Ascending aorta (tissue), 2 donors: ENCODE results near the gene CLDN5. TPM values are rescaled to one million over a fixed set of nuclear protein-coding genes. Genes with fewer than 3 reads are reported as not detected.

Experiments
- DNase-seq, 2 donors: peaks; one replicate each; pipeline ENCODE4 v3.0.0-alpha.2; 2019; ENCODE audit warnings: low spot score in 2 of 2
- H3K27ac ChIP-seq, 2 donors: fragments of 200-600 bp; sonication (generic); one replicate each; pipeline ENCODE4 v1.5.1; 2016 to 2017; ENCODE audit warnings: mild to moderate bottlenecking in 1 of 2
- H3K27me3 ChIP-seq: fragments of 200-600 bp; sonication (generic); one replicate; pipeline ENCODE4 v1.5.1; 2017
- H3K36me3 ChIP-seq, 2 donors: fragments of 200-600 bp; sonication (generic); one replicate each; pipeline ENCODE4 v1.5.1; 2016
- H3K4me1 ChIP-seq, 2 donors: fragments of 200-600 bp; sonication (generic); one replicate each; pipeline ENCODE4 v1.5.1; 2016 to 2017; ENCODE audit warnings: mild to moderate bottlenecking in 1 of 2
- H3K4me3 ChIP-seq, 2 donors: fragments of 200-600 bp; sonication (generic); one replicate each; pipeline ENCODE4 v1.5.1; 2016 to 2017; ENCODE audit warnings: mild to moderate bottlenecking in 1 of 2
- H3K9me3 ChIP-seq, 2 donors: fragments of 200-600 bp; sonication (generic); one replicate each; pipeline ENCODE4 v1.5.1; 2016
- intact Hi-C: fragments of 100-400 bp; cut with DNase I; formaldehyde crosslinking; loops from one replicate; pipeline ENCODE4 v1.15.1; 2023
- total RNA-seq: library from RNA; depleted of rRNA; stranded (reverse); fragments of >200 nt; gene quantifications from one replicate; pipeline ENCODE4 v1.1.0, GENCODE V29; 2016
- TF ChIP-seq, protein P1 (sequence below), 3 experiments: fragments of 200-600 bp in 2 of 3; fragments of 450-650 bp in 1 of 3; sonication (generic) in 2 of 3; IDR thresholded peaks; one replicate each; pipeline ENCODE4 v1.5.1; 2016 to 2019; ENCODE audit warnings: antibody characterized with exemption in 3 of 3, mild to moderate bottlenecking in 1 of 3, moderate library complexity in 1 of 3

The CLDN5 gene
- total RNA-seq, 1 donor from 2014 or later = 482 TPM

DNA sequence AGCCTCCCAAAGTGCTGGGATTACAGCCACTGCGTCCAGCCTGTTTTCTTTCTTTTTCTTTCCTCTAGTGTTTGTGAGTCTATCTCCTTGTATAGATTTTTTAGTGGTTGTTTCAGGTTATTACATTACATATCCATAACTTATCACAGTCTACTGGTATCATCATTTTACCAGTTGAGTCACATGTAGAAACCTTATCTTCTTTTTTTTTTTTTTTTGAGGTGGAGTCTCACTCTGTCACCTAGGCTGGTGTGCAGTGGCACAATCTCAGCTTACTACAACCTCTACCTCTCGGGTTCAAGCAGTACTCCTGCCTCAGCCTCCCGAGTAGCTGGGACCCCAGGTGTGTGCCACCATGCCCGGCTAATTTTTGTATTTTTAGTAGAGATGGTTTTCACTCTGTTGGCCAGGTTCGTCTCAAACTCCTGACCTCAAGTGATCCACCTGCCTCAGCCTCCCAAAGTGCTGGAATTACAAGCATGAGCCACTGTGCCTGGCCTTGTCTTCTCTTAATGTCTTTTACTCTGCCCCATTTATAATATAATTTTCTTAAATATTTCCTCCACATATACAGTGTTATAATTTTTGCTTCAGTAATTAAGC is 33.5 kb downstream of the CLDN5 start:
- no peak for DNase-seq
- H3K27ac ChIP-seq = no peak overlapping the region
- no peaks in the 10 kb centered on the region for H3K36me3 ChIP-seq
- intact Hi-C loops = no loop called here
- TF ChIP-seq, protein P1, sequence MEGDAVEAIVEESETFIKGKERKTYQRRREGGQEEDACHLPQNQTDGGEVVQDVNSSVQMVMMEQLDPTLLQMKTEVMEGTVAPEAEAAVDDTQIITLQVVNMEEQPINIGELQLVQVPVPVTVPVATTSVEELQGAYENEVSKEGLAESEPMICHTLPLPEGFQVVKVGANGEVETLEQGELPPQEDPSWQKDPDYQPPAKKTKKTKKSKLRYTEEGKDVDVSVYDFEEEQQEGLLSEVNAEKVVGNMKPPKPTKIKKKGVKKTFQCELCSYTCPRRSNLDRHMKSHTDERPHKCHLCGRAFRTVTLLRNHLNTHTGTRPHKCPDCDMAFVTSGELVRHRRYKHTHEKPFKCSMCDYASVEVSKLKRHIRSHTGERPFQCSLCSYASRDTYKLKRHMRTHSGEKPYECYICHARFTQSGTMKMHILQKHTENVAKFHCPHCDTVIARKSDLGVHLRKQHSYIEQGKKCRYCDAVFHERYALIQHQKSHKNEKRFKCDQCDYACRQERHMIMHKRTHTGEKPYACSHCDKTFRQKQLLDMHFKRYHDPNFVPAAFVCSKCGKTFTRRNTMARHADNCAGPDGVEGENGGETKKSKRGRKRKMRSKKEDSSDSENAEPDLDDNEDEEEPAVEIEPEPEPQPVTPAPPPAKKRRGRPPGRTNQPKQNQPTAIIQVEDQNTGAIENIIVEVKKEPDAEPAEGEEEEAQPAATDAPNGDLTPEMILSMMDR (IDR thresholded peaks at IDR 0.05) = no peak
- H3K4me1 ChIP-seq = no peaks in the 10 kb centered on the region
- H3K9me3 ChIP-seq = no peaks in the 10 kb centered on the region
- H3K27me3 ChIP-seq = no peaks in the 10 kb centered on the region
- no peak overlapping the region for H3K4me3 ChIP-seq

DNA sequence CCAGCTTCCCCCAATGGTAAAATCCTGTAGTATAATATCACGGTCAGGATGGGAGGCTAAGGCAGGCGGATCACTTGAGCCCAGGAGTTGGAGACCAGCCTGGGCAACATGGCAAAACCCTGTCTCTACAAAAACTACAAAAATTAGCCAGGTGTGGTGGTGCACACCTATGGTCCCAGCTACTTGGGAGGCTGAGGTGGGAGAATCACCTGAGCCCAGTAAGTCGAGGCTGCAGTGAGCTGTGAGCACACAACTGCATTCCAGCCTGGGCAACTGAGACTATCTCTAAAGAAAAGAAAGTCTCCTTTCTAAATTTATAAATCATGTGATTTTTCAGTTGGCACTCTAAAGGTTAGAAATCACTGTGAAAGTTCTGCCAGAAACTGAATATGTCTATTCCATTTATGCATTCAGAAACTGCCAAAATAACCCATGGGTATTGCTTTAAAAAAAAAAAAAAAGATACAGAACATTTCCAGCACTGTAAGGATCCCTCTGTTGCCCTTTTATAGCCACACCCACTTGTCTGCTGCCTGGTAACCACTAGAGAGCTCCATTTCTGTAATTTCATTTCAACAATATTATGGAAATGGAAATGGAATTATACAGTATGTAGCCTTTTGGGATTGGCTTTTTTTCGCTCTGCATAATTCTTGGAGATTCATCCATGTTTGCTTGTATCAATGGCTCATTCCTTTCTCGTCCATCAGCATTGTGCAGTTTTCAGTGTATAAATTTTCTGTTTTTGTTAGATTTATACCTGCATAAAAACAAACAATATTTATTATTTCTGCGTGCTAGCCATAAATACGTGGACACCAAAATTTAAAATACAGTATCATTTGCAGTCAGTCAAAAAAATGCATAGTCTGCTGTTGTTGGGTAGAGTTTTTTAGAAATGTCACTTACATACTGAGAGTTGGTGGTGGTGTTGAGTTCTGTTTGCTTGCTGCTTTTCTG is 35.0 kb downstream of the CLDN5 start:
- H3K36me3 ChIP-seq = no peaks in the 10 kb centered on the region
- TF ChIP-seq, protein P1 (IDR thresholded peaks at IDR 0.05) = no peak
- no peak for DNase-seq
- no peak overlapping the region for H3K27ac ChIP-seq
- intact Hi-C loops = no loop called here
- H3K4me1 ChIP-seq = no peaks in the 10 kb centered on the region
- H3K4me3 ChIP-seq = no peak overlapping the region
- no peaks in the 10 kb centered on the region for H3K9me3 ChIP-seq
- no peaks in the 10 kb centered on the region for H3K27me3 ChIP-seq

DNA sequence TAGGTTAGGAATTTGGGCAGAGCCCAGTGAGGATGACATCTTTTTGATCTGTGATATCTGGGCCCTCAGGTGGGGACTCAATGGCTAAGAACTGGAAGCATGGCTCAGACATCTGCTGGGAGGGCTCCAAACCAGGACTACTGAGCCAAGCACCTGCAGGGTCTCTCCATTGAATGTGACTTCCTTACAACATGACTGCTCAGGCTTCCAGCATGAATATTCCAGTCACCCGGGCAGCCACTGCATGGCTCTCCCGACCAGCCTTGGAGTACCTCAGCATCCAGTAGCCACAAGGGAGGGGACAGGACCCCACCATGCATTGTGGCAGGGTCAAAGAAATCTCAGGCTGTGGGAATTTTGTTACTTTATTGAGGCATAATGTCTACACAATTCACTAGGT is 35.9 kb downstream of the CLDN5 start:
- TF ChIP-seq, protein P1 (IDR thresholded peaks at IDR 0.05) = no peak
- Histone ChIP-seq H3K27ac (no peak overlapping the region), H3K27me3 (no peaks in the 10 kb centered on the region), H3K36me3 (no peaks in the 10 kb centered on the region), H3K4me3 (no peak overlapping the region), H3K4me1 (no peaks in the 10 kb centered on the region), H3K9me3 (no peaks in the 10 kb centered on the region)
- DNase-seq = peak in 1 of 2 donors; percentile 61
- intact Hi-C loops = no loop called here

DNA sequence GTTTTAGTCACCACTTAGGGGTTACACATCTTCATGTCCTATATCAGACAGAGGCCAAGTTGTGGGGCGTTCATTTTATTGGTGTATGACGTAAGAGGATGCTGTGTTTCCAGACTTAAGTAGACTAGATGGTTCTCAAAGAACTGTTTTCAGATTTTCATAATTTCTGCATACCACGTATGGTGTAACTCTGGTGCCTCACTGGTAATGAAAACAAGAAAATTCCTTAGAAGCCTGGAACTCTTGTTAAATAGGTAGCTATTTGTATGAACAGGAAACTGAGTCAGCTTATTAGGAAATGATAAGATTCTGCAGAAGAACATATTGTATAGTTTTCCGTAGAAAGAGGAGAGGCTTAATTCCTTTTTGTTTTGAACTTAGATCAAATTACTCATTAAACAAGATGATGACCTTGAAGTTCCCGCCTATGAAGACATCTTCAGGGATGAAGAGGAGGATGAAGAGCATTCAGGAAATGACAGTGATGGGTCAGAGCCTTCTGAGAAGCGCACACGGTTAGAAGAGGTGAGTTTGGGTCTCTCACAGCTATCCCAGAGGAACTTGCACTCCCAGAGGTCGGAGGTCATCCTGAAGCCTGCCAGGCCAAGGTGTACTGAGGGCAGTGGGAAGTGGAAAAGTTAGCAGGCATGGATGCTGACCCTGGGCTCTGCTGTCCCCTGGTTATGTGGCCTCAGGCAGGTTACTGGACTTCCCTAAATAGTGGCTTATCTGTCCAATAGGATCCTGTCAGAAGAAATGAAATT is 40.5 kb downstream of the CLDN5 start:
- H3K27me3 ChIP-seq = no peaks in the 10 kb centered on the region
- H3K4me1 ChIP-seq = peaks cover 3 to 4% of the 10 kb centered on the region in 2 donors
- intact Hi-C loops = no loop called here
- H3K27ac ChIP-seq = no peak overlapping the region
- no peaks in the 10 kb centered on the region for H3K9me3 ChIP-seq
- no peak for DNase-seq
- no peak overlapping the region for H3K4me3 ChIP-seq
- no peaks in the 10 kb centered on the region for H3K36me3 ChIP-seq
- TF ChIP-seq, protein P1 (IDR thresholded peaks at IDR 0.05) = no peak

DNA sequence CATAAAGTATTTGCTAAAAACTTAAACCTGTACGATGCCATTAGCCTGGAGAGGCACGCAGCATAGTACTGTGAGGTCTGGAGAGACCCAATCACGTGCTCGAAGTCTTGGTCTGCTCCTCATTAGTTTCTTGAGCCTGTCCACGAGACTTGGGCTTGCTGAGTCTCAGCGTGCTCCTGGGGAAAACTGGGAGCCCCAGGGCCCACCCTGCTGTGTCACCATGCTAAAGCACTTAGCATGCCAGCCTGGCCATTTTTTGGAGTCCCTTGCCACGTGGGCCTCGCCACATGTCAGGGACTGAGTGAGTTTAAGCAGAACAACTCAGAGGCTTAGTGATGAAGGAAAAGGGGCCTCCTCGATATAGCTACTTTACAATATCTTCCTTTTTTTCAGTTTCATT is 41.9 kb downstream of the CLDN5 start:
- intact Hi-C loops = no loop called here
- TF ChIP-seq, protein P1 (IDR thresholded peaks at IDR 0.05) = no peak
- Histone ChIP-seq H3K27ac (no peak overlapping the region), H3K4me1 (peaks cover 3 to 10% of the 10 kb centered on the region in 2 donors), H3K9me3 (no peaks in the 10 kb centered on the region), H3K4me3 (no peak overlapping the region), H3K27me3 (no peaks in the 10 kb centered on the region), H3K36me3 (no peaks in the 10 kb centered on the region)
- DNase-seq = no peak
